Left cardiac atrium (tissue), 4 donors: ENCODE data around the gene CABP7. TPM values are rescaled to one million over a fixed set of nuclear protein-coding genes. Genes with fewer than 3 reads are reported as not detected.

Source experiments
- ATAC-seq, 2 donors: fragments of 200-7000 bp; cut with Tn5 transposase; one replicate each; pipeline ENCODE4 v1.9.1; 2020; ENCODE audit warnings: mild to moderate bottlenecking in 2 of 2, moderate library complexity in 2 of 2
- DNase-seq: peaks from one replicate; pipeline ENCODE4 v3.0.0-alpha.2; 2020
- intact Hi-C, 2 donors: fragments of 100-400 bp; cut with DNase I; formaldehyde crosslinking; loops; one replicate each; pipeline versions ENCODE4 v1.14.1 to v1.15.1; 2022 to 2023
- total RNA-seq, 2 donors: library from RNA; stranded (reverse); fragmentation: NEBNext Ultra II Directional; extraction: Animal tissue kit (Norgen Biotek cat#: 25700); gene quantifications; one replicate each; pipeline ENCODE4 v1.2.1, GENCODE V29; 2021
- donor health status: DM: no; HTN: yes; CAD: no.
- donor health status: DM: no; HTN: yes; CAD: no; lungs with severe emphysema.
- donor health status: DM: yes; HTN: yes; CAD: no.
- donor health status: Dilated cardiomyopathy.

CABP7 gene
- total RNA-seq, 2 donors from 2014 or later = not detected

GRCh38 chr22:29700900-29701154 is 19.0 kb upstream of the CABP7 start:
- no peak for ATAC-seq
- DNase-seq = no peak
- intact Hi-C loops = no loop called here

DNA sequence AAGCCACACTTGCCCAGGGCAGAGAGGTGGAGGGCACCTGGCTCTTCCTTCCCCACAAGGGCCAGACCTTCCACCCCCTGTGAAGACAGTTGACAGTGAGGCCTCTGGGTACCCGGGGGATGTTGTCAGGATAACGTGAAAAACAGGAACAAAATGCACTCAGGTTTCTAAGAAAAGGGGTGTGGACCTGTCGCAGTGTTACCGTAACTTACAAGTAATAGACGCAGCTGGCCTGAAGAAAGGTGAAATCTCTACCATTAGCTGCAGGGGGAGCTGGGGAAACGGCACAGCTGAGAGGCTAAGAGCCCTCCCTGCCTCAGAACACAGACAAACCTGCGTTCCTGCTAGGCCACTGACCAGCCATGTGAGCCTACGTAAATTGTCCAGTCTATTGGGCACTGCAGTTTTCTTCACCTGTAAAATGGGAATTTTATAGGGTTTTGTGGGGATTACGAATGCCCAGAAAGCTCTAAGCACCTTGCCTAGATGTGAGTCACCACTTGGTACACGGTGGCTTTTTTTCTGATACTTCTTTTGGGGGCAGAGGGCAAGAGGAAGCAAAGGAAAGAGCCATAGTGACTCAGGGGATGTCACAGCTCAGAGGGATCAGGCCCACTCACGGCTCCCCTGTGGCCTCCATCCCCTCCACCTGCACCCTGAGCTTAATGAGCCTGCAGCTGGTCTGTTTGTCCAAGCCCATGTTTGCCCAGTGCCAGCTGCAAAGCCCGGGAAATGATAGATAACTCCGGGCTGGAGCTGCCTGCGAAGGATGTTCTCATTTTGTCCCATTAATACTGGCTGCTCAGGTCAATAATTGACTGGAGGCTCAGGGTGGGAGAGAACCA is 18.4 kb upstream of the CABP7 start:
- intact Hi-C loops = no loop called here
- ATAC-seq (no peak), DNase-seq (no peak)

GRCh38 chr22:29702000-29702930 is 17.5 kb upstream of the CABP7 start:
- DNase-seq (no peak), ATAC-seq (no peak)
- intact Hi-C loops = no loop called here

- intact Hi-C loops = no loop called here
- ATAC-seq (peak; percentile 19 to 31), DNase-seq (peak; percentile 39)
These were observed 16.8 kb upstream of the CABP7 start for GRCh38 chr22:29702931-29703501.

DNA sequence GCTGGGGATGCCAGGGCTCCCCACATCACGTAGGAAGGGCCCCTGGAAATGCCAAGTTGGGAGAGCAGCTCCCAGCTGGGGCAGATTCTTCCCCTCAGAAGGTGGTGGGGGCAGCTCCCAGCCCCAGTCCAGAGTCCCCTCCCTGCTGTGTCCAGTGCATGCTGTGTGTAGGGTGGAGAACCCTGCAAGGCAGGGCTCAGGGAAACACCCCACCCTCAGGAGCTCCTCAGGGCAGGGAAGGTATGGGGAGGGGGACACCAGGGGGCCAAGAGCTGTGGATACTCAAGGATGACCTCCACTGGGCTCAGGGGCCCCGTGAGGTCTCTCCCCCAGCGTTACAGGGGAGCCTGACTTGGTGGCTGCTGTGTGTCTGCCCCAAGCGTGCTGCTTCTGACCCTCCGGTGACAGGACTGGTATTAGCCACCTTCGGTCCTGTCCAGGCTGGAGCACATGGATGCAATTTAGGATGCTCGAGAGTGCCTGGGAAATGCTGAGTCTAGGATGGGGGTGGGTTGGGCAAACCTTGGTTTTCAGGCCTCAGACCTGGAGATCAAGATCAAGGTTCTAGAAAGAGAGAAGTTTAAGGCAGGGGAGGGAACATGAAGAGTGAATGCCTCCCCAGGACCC is 16.1 kb upstream of the CABP7 start:
- no peak for DNase-seq
- ATAC-seq = no peak

DNA sequence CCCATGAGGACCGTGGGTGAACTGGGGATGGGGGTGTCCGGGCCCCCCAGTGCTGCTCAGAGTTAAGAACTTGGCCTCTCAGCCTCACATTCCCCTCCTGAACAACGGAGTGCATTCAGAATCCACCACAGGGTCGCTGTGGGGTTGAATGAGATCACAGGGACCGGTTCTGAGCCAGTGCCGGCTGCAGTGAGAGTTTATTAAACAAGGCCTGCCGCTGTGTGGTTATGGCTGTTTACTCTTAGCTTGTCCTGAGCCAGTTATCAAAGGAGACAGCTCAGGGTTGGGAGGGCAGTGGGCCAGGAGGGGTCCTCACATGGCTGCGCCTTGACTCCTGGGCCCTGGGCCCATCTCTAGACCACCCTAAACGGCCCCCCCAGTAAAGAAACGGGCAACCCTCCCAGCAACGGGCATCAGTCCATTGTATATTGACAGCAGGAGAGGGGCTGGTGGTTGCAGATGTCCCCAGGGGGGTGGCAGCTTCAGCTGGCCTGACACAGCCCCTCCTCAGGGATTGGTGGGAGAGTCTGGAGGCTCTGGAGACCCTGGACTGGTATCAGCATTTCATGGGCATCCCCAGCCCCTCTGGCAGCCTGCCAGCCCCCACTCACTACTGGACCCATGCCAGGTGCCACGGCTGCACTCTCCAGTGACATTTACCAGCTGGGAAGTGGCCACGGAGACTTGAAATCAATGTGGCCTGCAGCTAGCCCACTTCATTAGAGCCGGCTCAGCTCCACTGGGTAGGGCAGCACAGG is 15.1 kb upstream of the CABP7 start:
- intact Hi-C loops = no loop called here
- DNase-seq = no peak
- peak in 1 of 2 donors; percentile 31 for ATAC-seq

More for the DNA sequence above, 16.1 kb upstream of the CABP7 start:
- intact Hi-C loops = no loop called here

DNA sequence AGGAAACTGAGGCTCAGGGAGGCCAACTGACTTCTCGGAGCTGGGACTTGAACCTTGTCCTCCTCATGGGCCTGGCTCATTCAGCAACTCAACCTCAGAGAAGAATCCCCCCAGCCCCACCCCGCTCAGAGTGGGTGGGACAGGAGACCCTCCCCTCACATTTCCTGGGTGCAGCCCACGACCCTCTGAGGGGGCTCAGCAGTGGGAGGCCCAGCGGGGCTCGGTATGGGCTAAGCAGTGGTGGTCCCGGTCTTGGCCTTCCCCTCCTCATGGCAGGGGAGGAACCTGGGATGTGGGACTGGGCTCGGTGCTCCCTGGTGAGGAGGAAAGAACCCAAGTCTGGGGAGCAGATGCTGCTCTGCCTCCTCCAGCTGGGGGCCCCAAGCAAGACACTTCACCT is 14.2 kb upstream of the CABP7 start:
- no peak for DNase-seq
- ATAC-seq = no peak
- intact Hi-C loops = no loop called here

GRCh38 chr22:29706486-29706885 is 13.3 kb upstream of the CABP7 start:
- DNase-seq (no peak), ATAC-seq (no peak)
- intact Hi-C loops = no loop called here

GRCh38 chr22:29707010-29707409 is 12.8 kb upstream of the CABP7 start:
- intact Hi-C loops = no loop called here
- no peak for ATAC-seq
- no peak for DNase-seq

DNA sequence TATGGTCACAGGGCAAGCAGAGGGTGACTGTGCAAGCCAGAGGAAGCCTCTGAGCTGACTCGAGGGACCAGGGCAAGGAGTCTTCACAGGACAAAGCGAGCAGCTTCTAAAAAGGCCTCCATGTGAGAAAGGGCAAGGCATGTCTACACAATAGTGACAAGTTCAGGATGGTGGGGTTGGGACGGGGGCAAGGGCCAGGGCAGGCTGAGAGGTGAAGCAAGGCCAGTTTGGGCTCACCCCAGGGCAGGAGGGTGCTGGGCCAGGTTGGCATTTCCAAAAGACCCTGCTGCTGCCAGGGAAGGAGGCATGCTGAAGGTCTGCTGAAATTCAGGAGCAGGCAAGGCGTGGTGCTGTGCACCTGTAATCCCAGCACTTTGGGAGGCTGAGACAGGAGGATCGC is 12.3 kb upstream of the CABP7 start:
- ATAC-seq (no peak), DNase-seq (no peak)
- intact Hi-C loops = no loop called here

- ATAC-seq (no peak), DNase-seq (no peak)
- intact Hi-C loops = loop anchor here in 1 of 2 donors (10.0 kb wide), 1 partner anchor 65 kb away; no protein-coding TSS in a partner anchor
These were observed 9.6 kb upstream of the CABP7 start for GRCh38 chr22:29710193-29710592.

- peak; percentile 55 to 67 for ATAC-seq
- intact Hi-C loops = loop anchor here in 1 of 2 donors (10.0 kb wide), 1 partner anchor 64 kb away; no protein-coding TSS in a partner anchor
- DNase-seq = peak; percentile 35
These were observed 8.7 kb upstream of the CABP7 start for GRCh38 chr22:29710922-29711593.

- ATAC-seq = no peak
- intact Hi-C loops = loop anchor here in 1 of 2 donors (10.0 kb wide), 1 partner anchor 63 kb away; no protein-coding TSS in a partner anchor
- DNase-seq = no peak
These were observed 7.7 kb upstream of the CABP7 start for GRCh38 chr22:29712119-29712518.

DNA sequence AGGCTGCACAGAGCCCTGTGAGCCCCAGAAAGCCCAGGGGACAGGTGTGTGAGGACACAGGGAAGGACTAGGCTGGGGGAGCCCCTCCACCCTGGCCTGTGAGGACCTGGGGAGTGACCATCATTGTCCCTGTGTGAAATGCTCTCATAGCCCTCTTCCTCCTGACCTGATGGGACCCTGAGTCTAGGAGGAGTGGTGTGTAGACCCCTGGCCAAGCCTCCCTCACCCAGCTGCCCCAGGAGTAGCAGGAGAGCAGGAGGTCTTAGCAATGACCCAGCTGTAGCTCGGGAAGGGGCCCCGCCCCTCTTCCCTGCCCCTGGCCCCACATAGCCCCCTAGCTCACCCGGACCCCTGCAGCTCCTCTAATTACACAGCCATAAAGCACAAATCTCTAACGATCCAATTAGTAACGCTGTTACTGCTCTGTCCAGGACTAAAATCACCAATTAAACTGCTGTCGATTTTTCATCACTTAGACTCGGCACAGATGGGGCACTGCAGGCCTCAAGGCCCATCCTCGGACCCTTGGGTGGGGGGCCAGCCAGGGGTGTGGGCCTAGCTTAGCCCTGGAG is 6.6 kb upstream of the CABP7 start:
- ATAC-seq (no peak), DNase-seq (no peak)
- intact Hi-C loops = loop anchor here in 1 of 2 donors (10.0 kb wide), 1 partner anchor 62 kb away; no protein-coding TSS in a partner anchor

DNA sequence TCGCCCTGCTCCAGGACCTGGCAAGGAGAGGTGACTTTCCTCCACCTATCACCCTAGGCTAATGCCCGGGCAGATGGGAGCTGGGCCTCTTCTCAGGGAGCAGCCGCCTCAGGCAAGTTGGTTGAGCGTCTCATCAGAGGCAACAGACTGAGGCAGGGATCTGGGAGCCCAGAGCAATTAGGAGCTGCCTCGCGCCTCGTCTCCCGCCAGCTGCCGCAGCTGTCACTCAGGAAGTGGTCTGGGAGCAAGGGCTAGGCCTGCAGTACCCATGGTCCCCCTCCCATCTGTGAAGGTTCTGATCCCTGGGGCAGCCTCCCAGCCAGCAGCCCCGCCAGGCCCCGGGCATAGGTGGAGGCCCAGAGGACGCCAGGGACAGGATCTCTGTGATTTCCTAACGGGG is 4.6 kb upstream of the CABP7 start:
- intact Hi-C loops = loop anchor here in 1 of 2 donors (10.0 kb wide), 1 partner anchor 60 kb away; no protein-coding TSS in a partner anchor
- ATAC-seq (no peak), DNase-seq (no peak)

DNA sequence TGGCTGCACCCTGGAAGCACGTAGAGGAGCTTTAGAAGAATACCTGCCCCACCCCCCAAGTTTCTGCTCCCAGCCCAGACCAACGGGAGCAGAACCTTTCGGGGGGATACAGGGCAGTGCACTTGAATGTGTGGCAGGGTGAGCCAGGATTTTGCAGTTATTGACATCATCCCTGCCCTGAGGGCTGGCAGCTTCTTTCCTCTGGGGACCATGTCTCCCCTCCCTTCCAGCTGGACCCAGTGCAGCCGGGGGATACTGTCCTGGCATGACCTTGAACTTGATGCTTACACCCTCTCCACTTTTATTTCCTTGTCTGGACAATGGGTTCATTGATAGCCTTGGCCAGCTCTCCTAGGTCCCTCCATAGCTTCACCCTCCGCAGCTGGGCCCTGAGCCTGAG is 4.1 kb upstream of the CABP7 start:
- intact Hi-C loops = loop anchor here in 1 of 2 donors (10.0 kb wide), 1 partner anchor 59 kb away; no protein-coding TSS in a partner anchor
- ATAC-seq (no peak), DNase-seq (no peak)

GRCh38 chr22:29716814-29717545 is 2.8 kb upstream of the CABP7 start:
- DNase-seq = peak; percentile 63
- peak; percentile 73 to 86 for ATAC-seq
- intact Hi-C loops = loop anchor here in 1 of 2 donors (10.0 kb wide), 1 partner anchor 58 kb away; no protein-coding TSS in a partner anchor
